A673 (cell line): Measurements from ENCODE around the gene ACVR1C. TPM values are rescaled to one million over a fixed set of nuclear protein-coding genes. Genes with fewer than 3 reads are reported as not detected.

Experiments used
- BruUV-seq: library from RNA; stranded (reverse); fragments of 400-500 nt; replicated peaks from 2 replicates; lab custom pipeline; 2021; lab: Mats Ljungman, UMichigan
- CTCF ChIA-PET: fragments of 300-600 bp; sonication (Branson Sonifier 250); formaldehyde crosslinking; loops from one replicate; lab custom pipeline; 2022; ENCODE audit warnings: antibody characterized with exemption; lab: Charles Lee
- POLR2A ChIA-PET: fragments of 300-600 bp; sonication (Branson Sonifier 250); formaldehyde crosslinking; loops from one replicate; lab custom pipeline; 2022; ENCODE audit warnings: antibody characterized with exemption; ENCODE audit not compliant: low non-redundant PET; lab: Charles Lee
- DNase-seq: peaks from one replicate; pipeline ENCODE4 v3.0.0-alpha.2; 2015; ENCODE audit warnings: low spot score
- H3K27ac ChIP-seq: fragments of 200-600 bp; sonication (generic); 2 replicates; pipeline ENCODE4 v1.5.1; 2016; ENCODE audit warnings: mixed run types, low read depth, mild to moderate bottlenecking, mixed read lengths, antibody characterized with exemption, low read length; ENCODE audit not compliant: poor library complexity, severe bottlenecking
- H3K27me3 ChIP-seq: fragments of 200-600 bp; sonication (generic); replicated peaks from 2 replicates; pipeline ENCODE4 v1.6.1; 2017; ENCODE audit warnings: mixed run types, low read depth, mild to moderate bottlenecking, mixed read lengths, antibody characterized with exemption, low read length; ENCODE audit not compliant: insufficient read depth, poor library complexity
- H3K36me3 ChIP-seq: fragments of 200-600 bp; sonication (generic); 2 replicates; pipeline ENCODE4 v1.6.1; 2016; ENCODE audit warnings: mixed run types, mild to moderate bottlenecking, mixed read lengths, antibody characterized with exemption, low read length; ENCODE audit not compliant: insufficient read depth, poor library complexity, severe bottlenecking
- H3K4me1 ChIP-seq: fragments of 200-600 bp; sonication (generic); 2 replicates; pipeline ENCODE4 v1.6.1; 2017; ENCODE audit warnings: mixed run types, mild to moderate bottlenecking, mixed read lengths, antibody characterized with exemption, low read length; ENCODE audit not compliant: insufficient read depth, poor library complexity, severe bottlenecking
- H3K4me3 ChIP-seq: fragments of 200-600 bp; sonication (generic); 2 replicates; pipeline ENCODE4 v1.5.1; 2016; ENCODE audit warnings: low read depth, mixed run types, mild to moderate bottlenecking, mixed read lengths, low read length; ENCODE audit not compliant: poor library complexity, severe bottlenecking
- H3K9me3 ChIP-seq: fragments of 200-600 bp; sonication (generic); 2 replicates; pipeline ENCODE4 v1.6.1; 2016; ENCODE audit warnings: mixed run types, low read depth, mild to moderate bottlenecking, mixed read lengths, antibody characterized with exemption, low read length; ENCODE audit not compliant: poor library complexity, severe bottlenecking
- EZH2 ChIP-seq: fragments of 200-600 bp; sonication (generic); IDR thresholded peaks from 2 replicates; pipeline ENCODE4 v1.6.1; 2017; ENCODE audit warnings: borderline replicate concordance, low read depth, mild to moderate bottlenecking, mixed read lengths, antibody characterized with exemption, low read length; ENCODE audit not compliant: poor library complexity, severe bottlenecking
- intact Hi-C: fragments of 100-400 bp; cut with micrococcal nuclease; formaldehyde crosslinking; loops from one replicate; pipeline ENCODE4 v1.10.0; 2022; ENCODE audit not compliant: unreplicated experiment
- total RNA-seq: library from RNA; stranded (reverse); gene quantifications from 2 replicates; pipeline ENCODE4 v1.2.3, GENCODE V29; 2021
- TF ChIP-seq, protein P1 (sequence below): fragments of 300-800, 200-600 bp; sonication (generic); conservative IDR thresholded peaks from 2 replicates; pipeline ENCODE4 v1.5.1; 2017; ENCODE audit warnings: low read depth, mild to moderate bottlenecking, antibody characterized with exemption, low read length, moderate library complexity, mixed read lengths

Gene ACVR1C
- total RNA-seq, 1 experiment from 2014 or later, result 0.13 TPM

DNA sequence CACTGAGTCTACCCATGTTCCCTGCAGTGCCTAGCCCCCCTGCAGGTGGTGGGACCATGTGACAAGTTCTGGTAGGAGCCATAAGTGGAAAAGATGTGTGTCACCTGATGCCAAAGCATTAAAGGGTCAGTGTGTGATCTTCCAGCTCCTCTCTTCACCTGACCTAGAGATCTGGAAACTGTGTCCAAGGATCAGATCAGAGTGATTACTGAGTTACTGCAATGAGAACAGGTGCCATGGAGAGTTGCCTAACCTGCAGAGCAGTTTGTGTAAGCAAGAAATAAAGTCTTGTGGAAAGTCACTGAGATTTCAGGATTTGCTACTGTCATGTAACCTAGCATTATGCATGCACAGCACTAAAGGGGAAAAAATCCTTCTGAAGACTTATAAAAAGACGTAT is 90.6 kb downstream of the ACVR1C start:
- intact Hi-C loops, result no loop called here
- no peaks in the 10 kb centered on the region for H3K36me3 ChIP-seq
- no peak overlapping the region for H3K27ac ChIP-seq
- no peak overlapping the region for H3K4me3 ChIP-seq
- TF ChIP-seq, protein P1, sequence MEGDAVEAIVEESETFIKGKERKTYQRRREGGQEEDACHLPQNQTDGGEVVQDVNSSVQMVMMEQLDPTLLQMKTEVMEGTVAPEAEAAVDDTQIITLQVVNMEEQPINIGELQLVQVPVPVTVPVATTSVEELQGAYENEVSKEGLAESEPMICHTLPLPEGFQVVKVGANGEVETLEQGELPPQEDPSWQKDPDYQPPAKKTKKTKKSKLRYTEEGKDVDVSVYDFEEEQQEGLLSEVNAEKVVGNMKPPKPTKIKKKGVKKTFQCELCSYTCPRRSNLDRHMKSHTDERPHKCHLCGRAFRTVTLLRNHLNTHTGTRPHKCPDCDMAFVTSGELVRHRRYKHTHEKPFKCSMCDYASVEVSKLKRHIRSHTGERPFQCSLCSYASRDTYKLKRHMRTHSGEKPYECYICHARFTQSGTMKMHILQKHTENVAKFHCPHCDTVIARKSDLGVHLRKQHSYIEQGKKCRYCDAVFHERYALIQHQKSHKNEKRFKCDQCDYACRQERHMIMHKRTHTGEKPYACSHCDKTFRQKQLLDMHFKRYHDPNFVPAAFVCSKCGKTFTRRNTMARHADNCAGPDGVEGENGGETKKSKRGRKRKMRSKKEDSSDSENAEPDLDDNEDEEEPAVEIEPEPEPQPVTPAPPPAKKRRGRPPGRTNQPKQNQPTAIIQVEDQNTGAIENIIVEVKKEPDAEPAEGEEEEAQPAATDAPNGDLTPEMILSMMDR, result no peak
- TF ChIP-seq EZH2, result no peak
- H3K4me1 ChIP-seq, result no peaks in the 10 kb centered on the region
- BruUV-seq, result no TSS peak
- DNase-seq, result no peak
- ChIA-PET POLR2A (no interaction called here), CTCF (no interaction called here)
- no peaks in the 10 kb centered on the region for H3K9me3 ChIP-seq
- no peaks in the 10 kb centered on the region for H3K27me3 ChIP-seq

DNA sequence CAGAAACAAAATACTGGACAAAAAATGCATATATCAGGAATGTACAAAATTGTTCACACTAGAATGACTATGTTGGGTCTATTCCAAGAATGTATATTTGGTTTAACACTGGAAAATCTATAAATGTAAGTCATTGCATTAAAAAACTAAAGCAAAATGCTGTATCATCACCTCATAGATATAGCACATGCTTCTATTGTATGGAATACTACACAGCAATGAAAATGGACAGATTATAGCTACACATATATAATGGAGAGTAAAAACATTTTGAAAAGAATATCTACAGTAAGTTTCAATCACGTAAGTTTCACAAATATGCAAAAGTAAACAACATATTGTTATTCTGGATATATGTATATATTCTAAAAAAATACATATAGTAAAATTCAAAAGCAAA is 91.8 kb downstream of the ACVR1C start:
- no peak overlapping the region for H3K4me3 ChIP-seq
- no peaks in the 10 kb centered on the region for H3K36me3 ChIP-seq
- no peaks in the 10 kb centered on the region for H3K27me3 ChIP-seq
- DNase-seq, result no peak
- BruUV-seq, result no TSS peak
- no peak overlapping the region for H3K27ac ChIP-seq
- ChIA-PET CTCF (no interaction called here), POLR2A (no interaction called here)
- intact Hi-C loops, result no loop called here
- no peak for TF ChIP-seq EZH2
- TF ChIP-seq, protein P1, result no peak
- no peaks in the 10 kb centered on the region for H3K4me1 ChIP-seq
- no peaks in the 10 kb centered on the region for H3K9me3 ChIP-seq

DNA sequence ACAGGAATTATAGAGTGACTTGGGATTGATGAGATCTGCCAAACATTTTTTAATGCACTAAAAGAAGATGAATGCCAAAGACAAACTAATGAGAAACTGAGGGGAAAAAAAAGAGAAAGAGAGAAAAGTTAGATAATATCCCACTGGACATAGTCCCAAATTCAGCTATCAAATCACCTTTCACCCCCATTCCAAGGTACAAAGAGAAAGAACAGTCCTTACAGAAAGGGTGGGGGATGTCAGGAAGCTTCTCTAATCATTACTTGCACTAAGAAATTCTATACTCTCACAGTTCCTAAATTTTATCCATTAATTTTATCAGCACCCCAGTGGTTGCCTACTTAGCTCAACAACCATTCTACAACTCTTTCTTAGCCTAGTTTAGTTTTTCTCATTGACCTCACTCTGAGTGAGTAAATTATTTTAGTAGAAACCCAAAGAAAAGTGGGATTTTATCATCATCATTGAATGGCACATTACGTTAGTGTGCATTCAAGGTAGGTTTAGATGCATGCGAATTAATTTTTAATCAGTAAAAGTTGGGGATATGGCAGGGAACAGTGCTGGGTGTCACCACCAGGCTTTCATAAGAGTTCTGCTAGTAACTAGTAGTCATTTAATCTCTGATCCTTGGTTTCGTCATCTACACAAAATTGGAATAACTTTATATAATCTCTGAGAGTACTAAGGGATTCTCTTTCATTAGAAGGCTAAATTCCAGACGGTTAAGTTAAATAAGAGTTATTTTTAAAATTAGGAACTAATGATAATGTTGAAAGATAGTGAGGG is 99.5 kb downstream of the ACVR1C start:
- Histone ChIP-seq H3K36me3 (no peaks in the 10 kb centered on the region), H3K27ac (no peak overlapping the region), H3K27me3 (peaks cover 5% of the 10 kb centered on the region), H3K9me3 (no peaks in the 10 kb centered on the region), H3K4me1 (no peaks in the 10 kb centered on the region), H3K4me3 (no peak overlapping the region)
- intact Hi-C loops, result no loop called here
- DNase-seq, result no peak
- TF ChIP-seq, protein P1, result no peak
- no peak for TF ChIP-seq EZH2
- ChIA-PET POLR2A (no interaction called here), CTCF (no interaction called here)
- no TSS peak for BruUV-seq
